WTC11 (cell line): ENCODE data around the gene PRICKLE1. TPM values are rescaled to one million over a fixed set of nuclear protein-coding genes. Genes with fewer than 3 reads are reported as not detected.

Experiments
- ATAC-seq: fragments of 200-7000 bp; cut with Tn5 transposase; 2 replicates; pipeline ENCODE4 v1.10.0; 2021; ENCODE audit warnings: mild to moderate bottlenecking, moderate library complexity
- CTCF ChIA-PET: fragments of 300-600 bp; sonication (Branson Sonifier 250); formaldehyde crosslinking; loops from one replicate; lab custom pipeline; 2021; ENCODE audit warnings: antibody characterized with exemption; lab: Charles Lee
- POLR2A ChIA-PET: fragments of 350-600 bp; sonication (Branson Sonifier 250); formaldehyde crosslinking; loops from one replicate; lab custom pipeline; 2021; ENCODE audit warnings: antibody characterized with exemption; lab: Charles Lee
- DNase-seq: peaks from one replicate; pipeline ENCODE4 v3.0.0; 2021; ENCODE audit warnings: low spot score
- H3K27ac Mint-ChIP-seq: 2 replicates; pipeline ENCODE4 v1.8.0; 2021; ENCODE audit warnings: mixed read lengths
- H3K27me3 Mint-ChIP-seq: 2 replicates; pipeline ENCODE4 v1.8.0; 2021; ENCODE audit warnings: low read depth, mild to moderate bottlenecking, moderate library complexity, mixed read lengths
- H3K36me3 Mint-ChIP-seq: 2 replicates; pipeline ENCODE4 v1.8.0; 2021; ENCODE audit warnings: mixed read lengths
- H3K4me1 Mint-ChIP-seq: 2 replicates; pipeline ENCODE4 v1.8.0; 2022; ENCODE audit warnings: mixed read lengths
- H3K4me3 Mint-ChIP-seq: 2 replicates; pipeline ENCODE4 v1.8.0; 2021; ENCODE audit warnings: mild to moderate bottlenecking, moderate library complexity, mixed read lengths
- H3K9me3 Mint-ChIP-seq: 2 replicates; pipeline ENCODE4 v1.8.0; 2021; ENCODE audit warnings: mixed read lengths
- ATF1 ChIP-seq: sonication (generic); formaldehyde crosslinking; IDR thresholded peaks from 2 replicates; pipeline ENCODE4 v1.8.1; 2023; ENCODE audit warnings: mild to moderate bottlenecking, moderate library complexity, missing genetic modification reagents
- ATF2 ChIP-seq: sonication (generic); formaldehyde crosslinking; IDR thresholded peaks from 2 replicates; pipeline ENCODE4 v1.8.1; 2022; ENCODE audit warnings: low read depth, missing genetic modification reagents, borderline replicate concordance
- ATF3 ChIP-seq: sonication (generic); formaldehyde crosslinking; conservative IDR thresholded peaks from 2 replicates; pipeline ENCODE4 v1.8.1; 2022; ENCODE audit warnings: mild to moderate bottlenecking, missing genetic modification reagents
- CREB1 ChIP-seq: sonication (generic); formaldehyde crosslinking; IDR thresholded peaks from 2 replicates; pipeline ENCODE4 v1.8.0; 2023; ENCODE audit warnings: mild to moderate bottlenecking, missing genetic modification reagents
- CTCF ChIP-seq: fragments of 200-600 bp; IDR thresholded peaks from 2 replicates; pipeline ENCODE4 v1.8.0; 2022; ENCODE audit warnings: antibody characterized with exemption
- E2F5 ChIP-seq: sonication (generic); formaldehyde crosslinking; IDR thresholded peaks from 2 replicates; pipeline ENCODE4 v1.8.1; 2022; ENCODE audit warnings: mild to moderate bottlenecking, moderate library complexity, missing genetic modification reagents
- ELF4 ChIP-seq: sonication (generic); formaldehyde crosslinking; IDR thresholded peaks from 2 replicates; pipeline ENCODE4 v1.8.1; 2022; ENCODE audit warnings: low read depth, mild to moderate bottlenecking, moderate library complexity, missing genetic modification reagents
- FOXP1 ChIP-seq: sonication (generic); formaldehyde crosslinking; IDR thresholded peaks from 2 replicates; pipeline ENCODE4 v1.8.0; 2022; ENCODE audit warnings: missing genetic modification reagents, mild to moderate bottlenecking, moderate library complexity, borderline replicate concordance
- HMGXB4 ChIP-seq: sonication (generic); formaldehyde crosslinking; IDR thresholded peaks from 2 replicates; pipeline ENCODE4 v1.8.1; 2023; ENCODE audit warnings: mild to moderate bottlenecking, moderate library complexity, missing genetic modification reagents
- MAX ChIP-seq: sonication (generic); formaldehyde crosslinking; IDR thresholded peaks from 2 replicates; pipeline ENCODE4 v1.8.0; 2022; ENCODE audit warnings: mild to moderate bottlenecking, missing genetic modification reagents
- NFE2L1 ChIP-seq: sonication (generic); formaldehyde crosslinking; IDR thresholded peaks from 2 replicates; pipeline ENCODE4 v1.8.1; 2023; ENCODE audit warnings: missing genetic modification reagents
- NR3C1 ChIP-seq: sonication (generic); formaldehyde crosslinking; conservative IDR thresholded peaks from 2 replicates; pipeline ENCODE4 v1.8.1; 2023; ENCODE audit warnings: low read depth, mild to moderate bottlenecking, missing genetic modification reagents
- SP1 ChIP-seq: sonication (generic); formaldehyde crosslinking; conservative IDR thresholded peaks from 2 replicates; pipeline ENCODE4 v1.8.1; 2022; ENCODE audit warnings: missing genetic modification reagents
- STAT6 ChIP-seq: sonication (generic); formaldehyde crosslinking; conservative IDR thresholded peaks from 2 replicates; pipeline ENCODE4 v1.8.1; 2023; ENCODE audit warnings: mild to moderate bottlenecking, low read depth, missing genetic modification reagents, moderate library complexity
- TEAD4 ChIP-seq: sonication (generic); formaldehyde crosslinking; IDR thresholded peaks from 2 replicates; pipeline ENCODE4 v1.8.0; 2022; ENCODE audit warnings: mild to moderate bottlenecking, missing genetic modification reagents
- ZMAT4 ChIP-seq: fragments of 250-450 bp; sonication (Bioruptor Pico); IDR thresholded peaks from 2 replicates; pipeline ENCODE4 v1.9.0; 2021; ENCODE audit warnings: mild to moderate bottlenecking
- ZNF232 ChIP-seq: sonication (generic); formaldehyde crosslinking; IDR thresholded peaks from 2 replicates; pipeline ENCODE4 v1.8.0; 2022; ENCODE audit warnings: mild to moderate bottlenecking, missing genetic modification reagents
- ZNF416 ChIP-seq: fragments of 250-450 bp; sonication (Bioruptor Pico); IDR thresholded peaks from 2 replicates; pipeline ENCODE4 v1.9.0; 2021; ENCODE audit warnings: mild to moderate bottlenecking, inconsistent platforms
- ZNF532 ChIP-seq: fragments of 250-450 bp; sonication (Bioruptor Pico); IDR thresholded peaks from 2 replicates; pipeline ENCODE4 v1.9.0; 2021; ENCODE audit warnings: mild to moderate bottlenecking, borderline replicate concordance
- total RNA-seq: library from RNA; stranded (reverse); gene quantifications from 3 replicates; pipeline ENCODE4 v1.2.3, GENCODE V29; 2021

The PRICKLE1 gene
- total RNA-seq, 1 experiment from 2014 or later: 11.7 TPM

- DNase-seq (no peak), ATAC-seq (no peak)
- Mint-ChIP-seq H3K4me3 (no peak overlapping the region), H3K27me3 (peaks cover 2% of the 10 kb centered on the region; the same call in 1 of the 2 replicates), H3K36me3 (0 out of 2 replicates have a peak, but pooled peaks cover 8% of the 10 kb centered on the region), H3K27ac (no peak overlapping the region), H3K9me3 (peaks cover 12% of the 10 kb centered on the region), H3K4me1 (peaks cover 23% of the 10 kb centered on the region)
- TF ChIP-seq CREB1 (CRISPR knock-in tag) (no peak), SP1 (CRISPR knock-in tag) (no peak), ATF1 (CRISPR knock-in tag) (no peak), ZMAT4 (no peak), TEAD4 (no peak)
- POLR2A ChIA-PET: no interaction called here
- CTCF ChIA-PET: no interaction called here
Measured at GRCh38 chr12:42612231-42612613, 22.7 kb upstream of the PRICKLE1 start.

- 0 out of 2 replicates have a peak, but pooled peaks cover 8% of the 10 kb centered on the region for H3K36me3 Mint-ChIP-seq
- H3K27me3 Mint-ChIP-seq: peaks cover 2% of the 10 kb centered on the region; the same call in 1 of the 2 replicates
- no peak for DNase-seq
- peaks cover 10% of the 10 kb centered on the region for H3K9me3 Mint-ChIP-seq
- no peak for ATAC-seq
- H3K4me3 Mint-ChIP-seq: no peak overlapping the region
- no peak overlapping the region for H3K27ac Mint-ChIP-seq
- ChIA-PET POLR2A (no interaction called here), CTCF (no interaction called here)
- H3K4me1 Mint-ChIP-seq: peaks cover 23% of the 10 kb centered on the region
- TF ChIP-seq ATF3 (no peak), FOXP1 (CRISPR knock-in tag) (no peak), HMGXB4 (CRISPR knock-in tag) (no peak), NFE2L1 (CRISPR knock-in tag) (no peak), STAT6 (CRISPR knock-in tag) (no peak), ZNF416 (CRISPR knock-in tag) (no peak), E2F5 (CRISPR knock-in tag) (no peak), ATF2 (CRISPR knock-in tag) (no peak), ELF4 (CRISPR knock-in tag) (no peak), MAX (no peak), NR3C1 (CRISPR knock-in tag) (no peak), ZNF532 (CRISPR knock-in tag) (no peak), TEAD4 (no peak), ZNF232 (CRISPR knock-in tag) (no peak), SP1 (CRISPR knock-in tag) (no peak), CTCF (no peak)
Measured at GRCh38 chr12:42611571-42612230, 22.2 kb upstream of the PRICKLE1 start.
